RPMI7951 (cell line): ENCODE results near the gene PPIL6. TPM values are rescaled to one million over a fixed set of nuclear protein-coding genes. Genes with fewer than 3 reads are reported as not detected.
"Not testable (repeated sequence)": the region's sequence is repeated elsewhere in the genome, so short reads cannot be mapped to it uniquely, and the experiment has no call there.

ENCODE experiments used
- DNase-seq: peaks from one replicate; pipeline ENCODE4 v3.0.0-alpha.2; 2012; ENCODE audit warnings: low read depth
- total RNA-seq: library from RNA; depleted of rRNA; stranded (reverse); fragments of >200 nt; shearing (Covaris generic); gene quantifications from 2 replicates; pipeline ENCODE4 v1.2.3, GENCODE V29; 2014

PPIL6 gene
- total RNA-seq, 1 experiment from 2014 or later = 1.1 TPM

DNA sequence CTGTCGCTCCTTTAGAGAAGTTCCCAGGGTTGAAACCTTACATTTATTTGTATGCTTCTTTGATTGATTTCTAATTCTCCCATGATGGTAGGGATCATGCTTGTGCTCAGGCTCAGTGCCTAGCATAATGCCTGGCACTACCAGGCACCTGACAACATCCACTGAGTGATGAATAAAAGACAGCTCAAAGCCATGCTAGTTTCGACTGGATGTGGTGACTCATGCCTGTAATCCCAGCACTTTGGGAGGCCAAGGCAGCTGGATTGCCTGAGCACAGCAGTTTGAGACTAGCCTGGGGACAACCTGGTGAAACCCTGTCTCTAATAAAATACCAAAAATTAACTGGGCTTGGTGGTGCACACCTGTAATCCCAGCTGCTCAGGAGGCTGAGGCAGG, 46.5 kb downstream of the PPIL6 start:
- peak; percentile 23 for DNase-seq

DNA sequence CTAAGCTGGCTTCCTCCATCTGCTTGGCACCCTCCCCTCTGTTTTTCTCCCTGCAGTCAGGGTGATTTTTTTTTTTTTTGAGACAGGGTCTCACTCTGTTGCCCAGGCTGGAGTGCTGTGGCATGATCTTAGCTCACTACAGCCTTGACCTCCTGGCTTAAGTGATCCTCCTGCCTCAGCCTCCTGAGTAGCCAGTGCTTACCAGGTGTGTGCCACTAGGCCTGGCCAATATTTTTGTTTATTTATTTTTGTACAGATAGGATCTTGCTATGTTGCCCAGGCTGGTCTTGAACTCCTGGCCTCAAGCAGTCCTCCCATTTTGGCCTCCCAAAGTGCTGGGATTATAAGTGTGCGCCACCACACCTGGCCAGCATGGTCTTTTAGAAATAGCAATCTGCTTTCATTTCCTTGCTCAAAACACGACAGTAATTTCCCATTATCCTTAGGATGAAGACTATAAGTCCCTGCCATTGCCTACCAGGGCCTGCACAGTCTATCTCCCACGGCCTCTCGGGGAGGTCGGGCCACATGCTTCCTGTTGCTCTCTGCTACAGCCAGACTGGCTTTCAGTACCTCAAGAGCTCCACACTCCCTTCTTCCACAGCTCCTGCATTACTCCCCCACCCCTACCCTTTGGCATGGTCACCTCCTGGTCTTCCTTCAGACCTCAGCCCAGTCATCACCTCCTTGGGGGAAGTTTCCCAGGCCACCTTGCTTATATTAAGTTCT, 47.1 kb downstream of the PPIL6 start:
- DNase-seq = no peak

- DNase-seq = no peak
Observed at GRCh38 chr6:109389650-109390274, 50.7 kb downstream of the PPIL6 start.

DNA sequence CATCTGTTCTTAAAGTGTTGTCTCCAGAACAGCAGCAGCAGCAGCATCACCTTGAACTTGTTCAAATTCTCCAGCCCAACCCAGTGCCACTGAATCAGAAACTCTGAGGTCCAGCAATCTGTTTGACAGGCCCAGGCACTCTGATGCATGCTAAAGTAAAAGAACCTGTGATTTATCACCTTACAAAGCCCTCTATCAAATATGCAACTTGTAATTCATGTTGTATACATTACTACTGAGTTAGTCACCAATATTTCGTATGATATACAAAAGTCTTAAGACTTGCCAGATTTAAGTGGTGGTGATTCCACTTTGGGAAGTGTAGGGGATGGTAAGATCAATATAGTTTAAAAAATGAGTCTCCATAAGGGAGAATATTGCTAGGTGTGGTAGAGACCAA, 52.2 kb downstream of the PPIL6 start:
- no peak for DNase-seq

- DNase-seq = no peak
Observed at GRCh38 chr6:109383438-109383940, 56.9 kb downstream of the PPIL6 start.

GRCh38 chr6:109382576-109383437, 57.6 kb downstream of the PPIL6 start:
- DNase-seq = peak; percentile 92

DNA sequence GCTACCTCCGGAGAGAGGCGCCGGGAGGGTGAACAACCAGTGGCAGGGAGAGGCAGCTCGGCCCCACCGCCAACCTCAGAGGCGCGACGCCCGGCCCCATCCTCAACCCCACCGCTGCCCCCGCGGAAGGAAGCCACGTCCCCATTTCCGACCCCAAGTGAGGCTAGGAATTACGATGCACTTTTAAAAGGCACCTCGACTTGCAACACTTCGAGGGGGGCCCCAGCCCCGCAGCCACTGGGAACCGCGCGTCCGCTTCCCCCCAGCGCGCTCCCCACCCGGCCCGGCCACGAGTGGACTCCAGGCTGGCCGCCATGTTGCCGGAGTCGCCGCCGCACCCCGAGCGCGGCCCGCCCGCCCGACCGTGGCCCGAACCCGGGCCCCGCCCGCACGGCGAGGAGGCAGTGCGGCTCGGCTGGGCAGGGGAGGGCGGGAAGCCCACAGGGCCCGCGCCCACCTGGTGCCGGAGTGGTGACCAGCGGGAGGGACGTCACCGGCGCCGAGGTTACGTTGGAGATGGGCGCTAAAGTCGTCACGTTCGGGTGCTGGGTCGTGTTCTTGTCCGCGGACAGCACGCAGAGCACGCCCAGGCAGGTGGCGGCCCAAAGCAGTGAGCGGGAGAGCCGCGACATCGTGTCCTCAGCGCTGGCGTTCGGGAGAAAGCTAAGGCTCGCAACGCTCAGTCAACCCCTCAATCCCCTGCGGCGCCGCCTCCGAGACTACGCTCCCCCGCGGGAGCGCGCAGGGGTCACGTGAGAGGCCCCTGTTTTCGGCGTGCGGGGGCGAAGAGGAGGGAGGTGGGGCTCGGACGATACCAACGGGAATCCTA, 58.5 kb downstream of the PPIL6 start, which contains the start of gene CD164:
TSS of gene CD164 (minus strand) at position 721 of the 829 bp plus-strand sequence. CDS start at position 632, 89 bp downstream.
- DNase-seq = peak; percentile 93

GRCh38 chr6:109381061-109381746, 59.2 kb downstream of the PPIL6 start:
- peak; percentile 15 for DNase-seq

DNA sequence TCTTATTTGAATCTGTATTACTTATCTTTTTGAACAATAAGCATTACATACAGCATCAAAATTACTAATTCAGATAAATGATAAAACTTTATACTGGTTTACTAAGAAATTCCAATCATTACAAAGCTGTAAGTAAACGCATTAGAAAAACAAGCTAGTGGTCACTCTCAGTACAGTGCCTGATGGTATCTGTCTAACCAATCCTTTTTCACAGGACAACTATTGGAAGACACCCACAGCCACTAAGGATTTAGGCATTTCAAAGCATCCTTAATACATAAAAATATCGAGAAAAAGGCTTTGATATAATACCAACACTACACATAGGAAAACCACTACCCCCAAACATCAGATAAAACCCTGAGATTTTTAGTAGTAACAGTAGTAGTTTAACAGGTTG, 60.7 kb downstream of the PPIL6 start:
- DNase-seq = no peak

GRCh38 chr6:109377717-109378116, 62.7 kb downstream of the PPIL6 start:
- no peak for DNase-seq

- DNase-seq = no peak
Observed at GRCh38 chr6:109374326-109374892, 66.0 kb downstream of the PPIL6 start.

DNA sequence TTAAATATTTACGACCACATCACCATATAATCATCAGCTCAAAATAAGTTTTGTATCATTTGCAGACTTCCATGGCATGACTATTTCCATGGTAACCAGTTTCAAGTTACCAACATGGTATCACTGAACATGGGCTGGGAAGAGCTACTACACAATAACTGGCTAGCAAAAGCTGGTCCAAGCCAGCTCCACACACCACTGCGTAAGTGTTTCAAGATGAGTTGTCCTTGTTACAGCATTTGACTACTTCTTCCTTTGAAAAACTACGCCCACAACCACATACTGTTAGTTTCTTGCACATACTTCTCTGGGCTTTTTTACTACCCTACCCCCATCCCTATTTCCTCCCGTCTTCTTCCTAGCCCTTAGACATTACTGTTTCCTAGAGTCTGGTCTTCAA, 66.7 kb downstream of the PPIL6 start:
- DNase-seq = no peak

- DNase-seq = no peak
Observed at GRCh38 chr6:109373331-109373730, 67.1 kb downstream of the PPIL6 start.

- no peak for DNase-seq
Observed at GRCh38 chr6:109372130-109372529, 68.3 kb downstream of the PPIL6 start.

- DNase-seq = no peak
Observed at GRCh38 chr6:109370792-109371191, 69.6 kb downstream of the PPIL6 start.

DNA sequence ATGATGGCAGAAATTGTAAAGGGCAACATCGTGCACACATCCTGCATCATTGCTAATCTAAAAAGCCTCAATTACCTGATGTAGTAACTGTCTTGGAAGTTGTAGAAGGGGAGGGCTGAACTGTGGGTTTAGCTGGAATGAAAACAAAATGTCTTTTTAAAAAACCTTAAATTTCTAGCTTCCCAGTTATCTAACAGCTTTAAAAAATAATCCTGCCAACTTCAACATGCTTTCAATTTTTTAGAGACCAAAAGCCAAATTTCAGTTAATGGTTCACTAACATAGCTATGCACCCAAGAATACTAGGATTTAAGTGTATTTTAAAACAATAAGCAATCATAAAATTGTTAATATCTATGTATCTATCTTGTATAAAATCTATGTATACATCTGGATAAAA, 70.1 kb downstream of the PPIL6 start:
- DNase-seq = no peak

DNA sequence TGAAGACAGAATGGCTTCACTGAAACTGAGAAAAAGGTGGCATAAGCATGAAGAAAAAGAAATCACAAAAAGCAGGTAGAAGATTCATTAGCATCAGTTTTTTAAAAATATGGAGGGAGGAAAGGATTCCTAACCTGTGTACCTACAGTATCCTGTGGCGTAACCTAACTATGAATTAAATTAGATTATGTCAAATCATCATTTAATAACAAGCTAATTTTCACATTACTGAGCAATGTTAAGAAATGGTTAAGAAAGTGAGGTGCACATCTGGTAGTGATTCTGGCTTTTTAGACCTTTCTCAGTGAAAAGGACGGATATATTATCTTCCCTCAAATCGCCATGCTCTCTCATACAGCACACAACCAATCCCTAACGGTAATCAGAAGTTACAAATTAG, 70.7 kb downstream of the PPIL6 start:
- no peak for DNase-seq

DNA sequence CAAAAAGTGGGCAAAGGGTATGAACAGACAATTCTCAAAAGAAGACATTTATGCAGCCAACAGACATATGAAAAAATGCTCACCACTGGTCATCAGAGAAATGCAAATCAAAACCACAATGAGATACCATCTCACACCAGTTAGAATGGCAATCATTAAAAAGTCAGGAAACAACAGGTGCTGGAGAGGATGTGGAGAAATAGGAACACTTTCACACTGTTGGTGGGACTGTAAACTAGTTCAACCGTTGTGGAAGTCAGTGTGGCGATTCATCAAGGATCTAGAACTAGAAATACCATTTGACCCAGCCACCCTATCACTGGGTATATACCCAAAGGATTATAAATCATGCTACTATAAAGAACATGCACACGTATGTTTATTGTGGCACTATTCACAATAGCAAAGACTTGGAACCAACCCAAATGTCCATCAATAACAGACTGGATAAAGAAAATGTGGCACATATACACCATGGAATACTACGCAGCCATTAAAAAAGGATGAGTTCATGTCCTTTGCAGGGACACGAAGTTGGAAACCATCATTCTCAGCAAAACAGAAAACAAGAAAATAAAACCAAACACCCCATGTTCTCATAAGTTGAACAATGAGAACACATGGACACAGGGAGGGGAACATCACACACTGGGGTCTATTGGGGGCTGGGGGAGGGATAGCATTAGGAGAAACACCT, 75.9 kb downstream of the PPIL6 start:
- not testable (repeated sequence) for DNase-seq

DNA sequence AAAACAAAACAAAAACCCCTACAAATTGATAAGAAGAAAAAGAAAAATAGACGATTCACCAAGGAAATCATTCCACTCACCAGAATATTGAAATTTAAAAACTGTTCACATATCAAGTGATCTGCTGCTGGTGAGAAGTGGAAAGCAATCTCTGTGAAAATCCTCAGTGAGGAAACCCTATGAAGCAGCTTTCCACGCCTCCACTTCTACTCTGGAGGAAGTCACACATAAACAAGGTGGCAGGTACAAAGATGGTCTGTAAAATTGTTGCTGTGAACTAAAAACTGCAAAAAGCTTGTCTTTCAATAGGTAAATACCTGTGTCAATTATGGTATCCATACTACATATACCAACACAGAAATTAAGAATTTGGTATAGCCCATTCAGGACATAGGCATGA, 76.7 kb downstream of the PPIL6 start:
- DNase-seq = no peak
